Epithelial cell of proximal tubule (primary cell): Measurements from ENCODE around the gene TPGS2. TPM values are rescaled to one million over a fixed set of nuclear protein-coding genes. Genes with fewer than 3 reads are reported as not detected.

ENCODE experiments used
- DNase-seq: peaks from one replicate; pipeline ENCODE4 v3.0.0-alpha.2; 2011; ENCODE audit warnings: low read depth
- H3K4me3 ChIP-seq: 2 replicates; pipeline ENCODE4 v1.5.1; 2011; ENCODE audit warnings: low read depth, mild to moderate bottlenecking, low read length
- CTCF ChIP-seq: conservative IDR thresholded peaks from 2 replicates; pipeline ENCODE4 v1.5.1; 2012; ENCODE audit warnings: low read depth, mild to moderate bottlenecking, low read length
- total RNA-seq: library from RNA; depleted of rRNA; stranded (reverse); fragments of >200 nt; gene quantifications from 2 replicates; pipeline ENCODE4 v1.2.3, GENCODE V29; 2015

Gene TPGS2
- total RNA-seq, 1 donor from 2014 or later = 228 TPM

GRCh38 chr18:36835927-36836326 is 7.1 kb upstream of the TPGS2 start:
- TF ChIP-seq CTCF = no peak
- no peak overlapping the region for H3K4me3 ChIP-seq
- DNase-seq = no peak

GRCh38 chr18:36833120-36833519 is 4.3 kb upstream of the TPGS2 start:
- no peak overlapping the region for H3K4me3 ChIP-seq
- TF ChIP-seq CTCF = no peak
- DNase-seq = no peak

- no peak overlapping the region for H3K4me3 ChIP-seq
- DNase-seq = no peak
- TF ChIP-seq CTCF = no peak
These were observed 2.3 kb upstream of the TPGS2 start for GRCh38 chr18:36831139-36831538.

- H3K4me3 ChIP-seq = peak overlapping the region; percentile 79
- no peak for DNase-seq
- TF ChIP-seq CTCF = no peak
These were observed 1.3 kb upstream of the TPGS2 start for GRCh38 chr18:36830158-36830495.

- peak overlapping the region; percentile 79 for H3K4me3 ChIP-seq
- DNase-seq = no peak
- no peak for TF ChIP-seq CTCF
These were observed 758 bp upstream of the TPGS2 start for GRCh38 chr18:36829362-36830157.

- TF ChIP-seq CTCF = no peak
- DNase-seq = no peak
- H3K4me3 ChIP-seq = peak overlapping the region; percentile 79
These were observed 609 bp downstream of the TPGS2 start for GRCh38 chr18:36828157-36828629.

GRCh38 chr18:36826556-36826955 is 2.2 kb downstream of the TPGS2 start:
- DNase-seq = no peak
- no peak for TF ChIP-seq CTCF
- no peak overlapping the region for H3K4me3 ChIP-seq
